HG03565 (cell line): ENCODE results near the gene MRTFA.
"Not testable (repeated sequence)": the region's sequence is repeated elsewhere in the genome, so short reads cannot be mapped to it uniquely, and the experiment has no call there.

ENCODE experiments used
- ATAC-seq: cut with Tn5 transposase; IDR thresholded peaks from one replicate; pipeline ENCODE4 v1.9.1; 2021; ENCODE audit warnings: mild to moderate bottlenecking, moderate library complexity; ENCODE audit not compliant: unreplicated experiment

The MRTFA gene

DNA sequence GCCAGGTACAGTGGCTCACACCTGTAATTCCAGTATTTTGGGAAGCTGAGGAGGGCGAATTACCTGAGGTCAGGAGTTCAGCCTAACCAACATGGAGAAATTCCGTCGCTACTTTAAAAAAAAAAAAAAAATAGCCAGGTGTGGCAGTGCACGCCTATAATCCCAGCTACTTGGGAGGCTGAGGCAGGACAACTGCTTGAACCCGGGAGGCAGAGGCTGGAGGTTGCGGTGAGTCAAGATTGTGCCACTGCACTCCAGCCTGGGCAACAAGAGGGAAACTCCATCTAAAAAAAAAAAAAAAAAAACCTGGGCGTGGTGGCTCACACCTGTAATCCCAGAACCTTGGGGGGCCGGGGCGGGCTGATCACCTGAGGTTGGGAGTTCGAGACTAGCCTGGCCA lies 37.8 kb downstream of the MRTFA start:
- not testable (repeated sequence) for ATAC-seq

- ATAC-seq, result no peak
These were observed 38.7 kb downstream of the MRTFA start for GRCh38 chr22:40597526-40598430.

- ATAC-seq, result no peak
These were observed 40.9 kb downstream of the MRTFA start for GRCh38 chr22:40595497-40596234.

- no peak for ATAC-seq
These were observed 41.6 kb downstream of the MRTFA start for GRCh38 chr22:40594924-40595323.

DNA sequence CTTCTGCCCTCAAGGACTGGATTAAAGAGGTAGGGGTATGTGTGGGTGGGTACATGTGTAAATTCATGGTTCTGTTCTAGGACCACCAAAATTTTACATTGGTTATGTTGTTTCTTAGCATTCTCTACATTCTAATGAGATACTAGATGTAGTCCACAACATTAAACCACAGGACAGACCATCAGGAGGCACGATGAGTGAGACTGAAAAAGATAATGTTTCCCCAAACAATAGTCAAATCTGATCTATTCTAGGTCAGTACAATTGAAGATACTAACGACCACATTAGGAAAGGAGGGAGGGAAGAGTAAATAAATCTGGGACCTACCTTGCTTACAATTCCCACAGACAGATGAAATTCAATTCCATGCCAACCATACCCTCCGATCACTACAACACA lies 42.2 kb downstream of the MRTFA start:
- no peak for ATAC-seq

DNA sequence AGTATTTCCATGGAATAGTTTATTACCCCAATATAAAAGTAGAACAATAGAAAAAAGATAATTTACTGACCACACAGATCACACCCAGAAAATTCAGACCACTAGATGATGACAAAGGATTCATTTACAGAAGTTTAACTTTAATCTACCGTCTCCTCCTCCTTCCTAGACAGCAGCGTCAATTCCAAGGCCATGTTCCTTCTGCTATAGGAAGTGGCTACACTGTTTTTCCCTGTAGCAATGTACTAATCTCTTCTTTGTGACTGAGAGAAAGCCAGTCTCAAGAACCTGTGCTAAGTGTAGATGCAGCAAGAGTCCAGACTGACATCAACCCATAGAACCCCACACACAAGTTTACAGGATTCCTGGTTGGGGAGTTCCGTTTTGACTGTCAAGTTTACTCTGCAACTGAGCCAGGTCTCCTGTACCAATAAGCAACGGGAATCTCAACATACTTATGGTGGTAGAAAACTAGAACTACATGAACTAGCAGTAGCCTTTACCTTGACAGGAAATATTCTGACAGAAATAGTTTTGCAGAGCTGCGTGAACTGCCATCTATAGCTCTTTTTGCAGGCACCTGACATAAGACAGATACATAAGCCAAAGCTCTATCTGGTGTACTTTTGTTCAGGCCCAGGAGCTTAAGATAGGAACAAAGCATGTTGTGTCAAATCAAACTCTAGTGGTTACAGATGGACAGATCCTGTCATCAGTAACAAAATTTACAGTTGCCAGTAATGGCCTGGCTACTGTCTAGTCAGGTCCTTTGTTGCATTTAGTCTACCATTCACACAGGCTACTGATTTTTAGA lies 42.9 kb downstream of the MRTFA start:
- no peak for ATAC-seq

DNA sequence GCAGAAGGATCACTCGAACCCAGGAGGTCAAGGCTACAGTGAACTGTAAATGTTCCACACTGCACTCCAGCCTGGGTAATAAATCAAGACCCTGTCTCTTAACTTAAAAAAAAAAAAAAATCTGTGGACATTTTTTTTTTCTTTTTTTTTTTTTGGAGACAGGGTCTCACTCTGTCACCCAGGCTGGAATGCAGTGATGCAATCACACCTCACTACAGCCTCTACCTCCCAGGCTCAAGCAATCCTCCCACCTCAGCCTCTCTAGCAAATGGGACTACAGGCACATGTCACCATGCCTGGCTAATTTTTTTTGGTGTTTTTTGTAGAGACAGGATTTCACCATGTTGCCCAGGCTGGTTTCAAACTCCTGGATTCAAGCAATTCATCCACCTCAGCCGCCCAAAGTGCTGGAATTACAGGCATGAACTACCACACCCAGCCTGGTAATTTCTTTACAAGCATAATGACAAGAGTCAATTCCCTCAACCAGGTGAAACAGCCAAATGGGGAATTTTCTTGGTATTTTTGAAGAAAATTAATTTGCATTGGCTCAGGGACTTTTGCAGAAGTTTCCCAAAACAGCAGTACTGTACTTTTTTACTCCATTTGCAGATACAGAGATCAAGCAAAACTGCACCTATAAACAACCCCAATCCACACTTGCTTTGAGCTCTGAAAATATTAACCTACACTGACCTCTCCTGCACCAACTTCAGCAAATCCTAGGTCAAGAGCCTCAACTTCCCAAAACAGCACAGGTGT lies 44.0 kb downstream of the MRTFA start:
- ATAC-seq, result no peak

GRCh38 chr22:40588726-40589125 lies 47.8 kb downstream of the MRTFA start:
- no peak for ATAC-seq

DNA sequence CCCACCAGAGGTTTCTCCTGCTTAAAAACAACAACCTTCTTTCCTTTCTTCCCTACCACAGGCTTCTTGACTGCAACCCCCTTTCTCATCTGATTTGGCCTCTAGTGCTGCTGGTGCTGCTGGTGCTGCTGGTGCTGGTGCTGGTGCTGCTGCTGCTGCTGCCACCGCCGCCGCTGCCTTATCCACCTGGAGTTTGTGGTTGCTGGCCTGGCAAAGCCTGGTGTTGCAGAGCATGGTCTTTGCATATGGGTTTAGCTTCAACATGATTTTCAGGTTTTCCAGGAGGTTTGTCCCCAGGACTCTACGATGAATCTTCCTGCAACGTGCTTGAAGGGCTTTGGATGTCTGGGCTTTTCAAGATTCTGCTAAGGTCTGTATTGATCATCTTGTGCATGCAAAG lies 49.7 kb downstream of the MRTFA start:
- no peak for ATAC-seq

DNA sequence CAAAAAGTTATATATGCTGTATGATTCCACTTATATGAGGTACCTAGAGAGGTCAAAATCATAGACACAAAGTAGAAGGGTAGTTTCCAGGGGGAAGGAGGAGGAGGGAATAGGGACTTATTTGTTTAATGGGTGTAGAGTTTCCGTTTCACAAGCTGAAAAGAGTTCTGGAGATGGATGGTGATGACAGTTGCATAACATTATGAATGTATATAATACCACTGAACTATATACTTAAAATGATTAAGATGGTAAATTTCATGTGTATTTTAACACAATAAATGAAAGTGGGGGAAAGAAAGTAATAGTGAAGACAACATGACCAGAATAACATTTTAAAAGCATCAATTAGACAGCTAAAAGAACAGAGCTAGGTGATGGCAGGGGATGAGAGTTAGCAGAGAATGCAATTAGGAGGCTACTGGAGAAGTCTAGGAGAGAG lies 51.2 kb downstream of the MRTFA start:
- ATAC-seq, result no peak

DNA sequence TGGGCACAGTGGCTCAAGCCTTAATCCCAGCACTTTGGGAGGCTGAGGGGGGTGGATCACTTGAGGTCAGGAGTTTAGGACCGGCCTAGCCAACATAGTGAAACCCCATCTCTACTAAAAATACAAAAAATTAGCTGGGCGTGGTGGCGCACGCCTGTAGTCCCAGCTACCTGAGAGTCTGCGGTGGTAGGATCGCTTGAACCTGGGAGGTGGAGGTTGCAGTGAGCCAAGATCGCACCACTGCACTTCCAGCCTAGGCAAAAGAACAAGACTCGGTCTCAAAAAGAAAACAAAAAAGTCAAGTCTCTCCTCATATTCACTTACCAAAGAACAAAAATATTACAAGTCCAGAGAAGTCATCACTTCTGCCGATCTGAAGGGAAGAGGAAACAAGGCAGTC lies 51.8 kb downstream of the MRTFA start:
- not testable (repeated sequence) for ATAC-seq

DNA sequence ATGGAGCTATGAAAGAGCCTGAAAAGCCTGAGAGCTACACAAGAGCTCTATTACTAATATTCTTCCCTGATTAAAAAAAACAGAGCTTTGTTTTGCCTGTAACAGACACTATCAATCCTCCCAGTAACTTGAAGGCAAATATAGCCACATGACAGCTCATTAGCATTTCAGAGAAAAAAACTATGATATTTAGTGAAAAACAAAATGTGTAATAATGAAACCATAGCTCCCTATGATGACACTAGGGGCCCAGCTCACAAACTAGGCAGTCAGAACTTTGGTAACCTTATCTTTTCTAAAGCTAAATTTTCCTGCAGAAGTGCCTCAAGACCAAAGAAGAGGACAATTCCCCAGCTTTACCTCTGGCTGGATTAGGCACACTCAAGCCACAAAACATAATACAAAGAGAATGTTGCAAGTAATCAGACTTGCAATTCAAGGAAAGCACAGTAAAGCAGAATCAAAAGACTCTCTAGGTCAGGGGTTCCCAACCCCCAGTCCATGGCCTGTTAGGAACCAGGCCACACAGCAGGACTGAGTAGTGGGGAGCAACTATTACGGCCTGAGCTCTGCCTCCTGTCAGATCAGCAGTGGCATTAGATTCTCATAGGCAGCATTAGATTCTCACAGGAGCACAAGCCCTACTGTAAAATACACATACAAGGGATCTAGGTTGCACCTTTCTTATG lies 53.3 kb downstream of the MRTFA start:
- peak; percentile 41 for ATAC-seq

GRCh38 chr22:40582063-40582462 lies 54.5 kb downstream of the MRTFA start:
- ATAC-seq, result no peak

GRCh38 chr22:40580631-40581030 lies 55.9 kb downstream of the MRTFA start:
- ATAC-seq, result no peak

GRCh38 chr22:40578171-40578570 lies 58.3 kb downstream of the MRTFA start:
- ATAC-seq, result no peak

DNA sequence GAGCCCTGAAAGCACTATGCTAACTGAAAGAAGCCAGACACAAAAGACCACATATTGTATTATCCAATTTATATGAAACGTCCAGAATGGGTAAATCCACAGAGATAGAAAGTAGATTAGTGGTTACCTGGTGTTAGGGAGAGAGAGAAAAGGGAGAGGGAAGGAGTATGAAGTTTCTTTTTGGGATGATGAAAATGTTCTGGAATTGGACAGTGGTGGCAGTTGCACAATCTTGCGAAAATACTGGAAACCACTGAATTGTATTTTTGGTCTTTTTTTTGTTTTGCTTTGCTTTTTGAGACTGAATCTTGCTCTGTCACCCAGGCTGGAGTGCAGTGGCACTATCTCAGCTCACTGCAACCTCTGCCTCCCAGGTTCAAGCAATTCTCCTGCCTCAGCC lies 63.5 kb downstream of the MRTFA start:
- ATAC-seq, result no peak

GRCh38 chr22:40571887-40572286 lies 64.6 kb downstream of the MRTFA start:
- ATAC-seq, result no peak

- ATAC-seq, result no peak
These were observed 68.7 kb downstream of the MRTFA start for GRCh38 chr22:40567626-40568328.

- no peak for ATAC-seq
These were observed 69.4 kb downstream of the MRTFA start for GRCh38 chr22:40567106-40567505.
